HepG2 (cell line): ENCODE data around the gene TM4SF5. TPM values are rescaled to one million over a fixed set of nuclear protein-coding genes. Genes with fewer than 3 reads are reported as not detected.

Experiments
- CAMTA2 ChIP-seq: sonication (generic); formaldehyde crosslinking; IDR thresholded peaks from 2 replicates; pipeline ENCODE4 v1.4.0; 2020; ENCODE audit warnings: mild to moderate bottlenecking, missing genetic modification reagents, borderline replicate concordance
- HOXA3 ChIP-seq: sonication (generic); formaldehyde crosslinking; IDR thresholded peaks from 2 replicates; pipeline ENCODE4 v1.5.0; 2020; ENCODE audit warnings: missing genetic modification reagents
- HOXD1 ChIP-seq: sonication (generic); formaldehyde crosslinking; IDR thresholded peaks from 2 replicates; pipeline ENCODE4 v1.5.0; 2020; ENCODE audit warnings: missing genetic modification reagents
- MEIS1 ChIP-seq: sonication (generic); formaldehyde crosslinking; IDR thresholded peaks from 2 replicates; pipeline ENCODE4 v1.9.0; 2021; ENCODE audit warnings: mild to moderate bottlenecking, missing genetic modification reagents, moderate library complexity, borderline replicate concordance
- MIER2 ChIP-seq: IDR thresholded peaks from 2 replicates; pipeline ENCODE4 v1.6.1; 2016; ENCODE audit warnings: missing biosample characterization, missing genetic modification reagents
- NFE2L1 ChIP-seq: sonication (generic); formaldehyde crosslinking; IDR thresholded peaks from 2 replicates; pipeline ENCODE4 v1.4.0; 2020; ENCODE audit warnings: missing genetic modification reagents, mild to moderate bottlenecking, borderline replicate concordance
- NR2C2 ChIP-seq: sonication (generic); formaldehyde crosslinking; IDR thresholded peaks from 2 replicates; pipeline ENCODE4 v1.4.0; 2020; ENCODE audit warnings: missing genetic modification reagents, mild to moderate bottlenecking, moderate library complexity, borderline replicate concordance
- RBFOX2 ChIP-seq: fragments of 200-400 bp; formaldehyde crosslinking; IDR thresholded peaks from 2 replicates; pipeline ENCODE4 v1.6.1; 2017; ENCODE audit warnings: low read depth, mild to moderate bottlenecking, low read length
- RCOR2 ChIP-seq: IDR thresholded peaks from 2 replicates; pipeline ENCODE4 v1.6.1; 2016; ENCODE audit warnings: missing biosample characterization, missing genetic modification reagents
- TGIF2 ChIP-seq: IDR thresholded peaks from 2 replicates; pipeline ENCODE4 v1.6.1; 2016; ENCODE audit warnings: control low read depth, missing compliant biosample characterization
- ZMAT3 ChIP-seq: sonication (generic); formaldehyde crosslinking; conservative IDR thresholded peaks from 2 replicates; pipeline ENCODE4 v1.7.0; 2021; ENCODE audit warnings: missing genetic modification reagents
- ZNF230 ChIP-seq: sonication (generic); formaldehyde crosslinking; IDR thresholded peaks from 2 replicates; pipeline ENCODE4 v1.4.0; 2020; ENCODE audit warnings: mild to moderate bottlenecking, missing genetic modification reagents
- ZNF431 ChIP-seq: sonication (generic); formaldehyde crosslinking; IDR thresholded peaks from 2 replicates; pipeline ENCODE4 v1.9.0; 2022; ENCODE audit warnings: missing genetic modification reagents, low read depth, mild to moderate bottlenecking, borderline replicate concordance
- ZNF598 ChIP-seq: sonication (generic); formaldehyde crosslinking; IDR thresholded peaks from 2 replicates; pipeline ENCODE4 v1.5.1; 2020; ENCODE audit warnings: mild to moderate bottlenecking, missing genetic modification reagents, borderline replicate concordance
- ZNF768 ChIP-seq: sonication (generic); formaldehyde crosslinking; IDR thresholded peaks from 2 replicates; pipeline ENCODE4 v1.4.0; 2020; ENCODE audit warnings: missing genetic modification reagents
- ZNF775 ChIP-seq: sonication (generic); formaldehyde crosslinking; IDR thresholded peaks from 2 replicates; pipeline ENCODE4 v1.4.0; 2020; ENCODE audit warnings: missing genetic modification reagents, mild to moderate bottlenecking, moderate library complexity, borderline replicate concordance
- ZNF780A ChIP-seq: sonication (generic); formaldehyde crosslinking; IDR thresholded peaks from 2 replicates; pipeline ENCODE4 v1.8.0; 2022; ENCODE audit warnings: mild to moderate bottlenecking, missing genetic modification reagents, moderate library complexity
- polyA plus RNA-seq, 8 experiments: library from polyadenylated mRNA; depleted of rRNA in 3 of 8; stranded (reverse) in 7 of 8; unstranded in 1 of 8; fragments of >200 nt; fragmentation: Illumina TruSeq in 4 of 8; extraction: Trizol in 4 of 8; gene quantifications; 2 replicates each; pipeline versions ENCODE4 v1.2.1 to v1.2.3, GENCODE V29; 2011 to 2016; ENCODE audit warnings: low read depth in 4 of 8, missing spikeins in 1 of 8, mixed read lengths in 1 of 8; ENCODE audit not compliant: insufficient read depth in 1 of 8
- total RNA-seq, 5 experiments: library from RNA; depleted of rRNA; stranded (reverse); fragments of >200 nt; fragmentation: Illumina TruSeq; extraction: Trizol; gene quantifications; 2 replicates each; pipeline ENCODE4 v1.2.3, GENCODE V29; 2016; ENCODE audit warnings: low read depth in 1 of 5
- TF ChIP-seq, protein P1 (sequence below): sonication (generic); formaldehyde crosslinking; IDR thresholded peaks from 2 replicates; pipeline ENCODE4 v1.9.0; 2021; ENCODE audit warnings: missing genetic modification reagents, borderline replicate concordance

The TM4SF5 gene
- total and polyA plus RNA-seq, 2 of the 13 experiments (the other 11 are each of a cell fraction or from before 2014, with no cell fraction given) = 30.1 to 126 TPM

DNA sequence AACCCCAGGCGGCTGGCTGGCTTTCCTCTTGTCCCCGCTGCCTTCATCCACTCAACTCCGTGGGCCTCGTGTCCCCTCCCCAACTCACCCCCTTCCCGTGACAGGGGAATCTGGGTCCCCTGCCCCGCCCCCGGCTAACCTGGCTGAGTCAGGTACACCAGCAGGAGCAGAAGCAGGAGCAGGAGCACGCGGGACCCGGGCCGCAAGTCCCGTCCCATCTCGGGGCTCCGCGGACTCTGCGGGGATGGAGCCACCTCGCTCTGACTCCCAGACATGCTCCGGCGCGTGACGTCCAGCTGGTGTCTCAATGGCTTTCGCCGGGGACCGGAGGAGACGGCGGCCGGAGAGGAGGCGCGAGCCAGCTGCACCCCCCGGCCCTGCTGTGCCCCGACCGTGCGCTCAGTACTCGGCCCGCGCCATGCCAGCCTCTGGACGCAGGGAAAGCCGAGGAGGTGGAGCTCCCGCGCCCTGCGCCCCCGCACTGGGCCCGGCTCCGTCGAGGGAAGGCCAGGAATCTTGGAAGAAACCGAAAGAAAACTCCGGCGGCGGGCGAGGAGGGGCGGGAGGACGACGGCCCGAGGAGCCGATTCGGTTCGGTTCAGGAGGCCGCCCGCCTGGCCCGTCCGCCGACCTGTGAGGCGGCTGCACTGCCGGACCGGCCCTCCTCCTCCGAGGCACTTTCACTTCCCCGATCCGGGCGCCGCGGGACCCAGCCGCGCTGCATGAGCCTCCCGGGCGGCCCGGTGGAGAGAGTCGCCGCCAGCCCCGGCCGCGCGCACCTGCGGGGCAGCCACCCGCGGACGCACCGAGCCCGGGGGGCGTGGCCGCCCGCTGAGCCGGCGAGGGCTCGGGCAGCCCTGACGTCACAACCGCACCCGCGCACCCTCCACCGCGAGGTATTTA lies 32.3 kb upstream of the TM4SF5 start, which contains the start of the genes CXCL16 and ZMYND15 (continued):
- TF ChIP-seq HOXD1 (CRISPR knock-in tag) = 0 out of 2 replicates have a peak, but pooled peaks have one; percentile 42
- 0 out of 2 replicates have a peak, but pooled peaks have one; percentile 56 for TF ChIP-seq ZNF431 (CRISPR knock-in tag)
- TF ChIP-seq ZMAT3 (CRISPR knock-in tag) = 0 out of 2 replicates have a peak, but pooled peaks have one; percentile 37
- no peak for TF ChIP-seq RCOR2
- peak; percentile 89; the same call in 1 of the 2 replicates for TF ChIP-seq MEIS1 (CRISPR knock-in tag)
- TF ChIP-seq, protein P1, sequence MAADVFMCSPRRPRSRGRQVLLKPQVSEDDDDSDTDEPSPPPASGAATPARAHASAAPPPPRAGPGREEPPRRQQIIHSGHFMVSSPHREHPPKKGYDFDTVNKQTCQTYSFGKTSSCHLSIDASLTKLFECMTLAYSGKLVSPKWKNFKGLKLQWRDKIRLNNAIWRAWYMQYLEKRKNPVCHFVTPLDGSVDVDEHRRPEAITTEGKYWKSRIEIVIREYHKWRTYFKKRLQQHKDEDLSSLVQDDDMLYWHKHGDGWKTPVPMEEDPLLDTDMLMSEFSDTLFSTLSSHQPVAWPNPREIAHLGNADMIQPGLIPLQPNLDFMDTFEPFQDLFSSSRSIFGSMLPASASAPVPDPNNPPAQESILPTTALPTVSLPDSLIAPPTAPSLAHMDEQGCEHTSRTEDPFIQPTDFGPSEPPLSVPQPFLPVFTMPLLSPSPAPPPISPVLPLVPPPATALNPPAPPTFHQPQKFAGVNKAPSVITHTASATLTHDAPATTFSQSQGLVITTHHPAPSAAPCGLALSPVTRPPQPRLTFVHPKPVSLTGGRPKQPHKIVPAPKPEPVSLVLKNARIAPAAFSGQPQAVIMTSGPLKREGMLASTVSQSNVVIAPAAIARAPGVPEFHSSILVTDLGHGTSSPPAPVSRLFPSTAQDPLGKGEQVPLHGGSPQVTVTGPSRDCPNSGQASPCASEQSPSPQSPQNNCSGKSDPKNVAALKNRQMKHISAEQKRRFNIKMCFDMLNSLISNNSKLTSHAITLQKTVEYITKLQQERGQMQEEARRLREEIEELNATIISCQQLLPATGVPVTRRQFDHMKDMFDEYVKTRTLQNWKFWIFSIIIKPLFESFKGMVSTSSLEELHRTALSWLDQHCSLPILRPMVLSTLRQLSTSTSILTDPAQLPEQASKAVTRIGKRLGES (CRISPR knock-in tag) = no peak
- peak; percentile 85 for TF ChIP-seq HOXA3 (CRISPR knock-in tag)
- 0 out of 2 replicates have a peak, but pooled peaks have one; percentile 7 for TF ChIP-seq ZNF768 (CRISPR knock-in tag)
- no peak for TF ChIP-seq TGIF2 (CRISPR knock-in tag)
- TF ChIP-seq ZNF775 (CRISPR knock-in tag) = peak; percentile 53; the same call in 1 of the 2 replicates
- no peak for TF ChIP-seq NR2C2 (CRISPR knock-in tag)
- TF ChIP-seq ZNF598 (CRISPR knock-in tag) = no peak
- peak; percentile 42; the same call in 1 of the 2 replicates for TF ChIP-seq CAMTA2 (CRISPR knock-in tag)
- no peak for TF ChIP-seq ZNF780A
- 0 out of 2 replicates have a peak, but pooled peaks have one; percentile 20 for TF ChIP-seq NFE2L1 (CRISPR knock-in tag)
- no peak for TF ChIP-seq MIER2 (CRISPR knock-in tag)
- TF ChIP-seq ZNF230 (CRISPR knock-in tag) = 0 out of 2 replicates have a peak, but pooled peaks have one; percentile 62
- TF ChIP-seq RBFOX2 = peak; percentile 80
